Measurements from ENCODE around the gene STPG1.

GRCh38 chr1:24426744-24427544 lies 13.4 kb upstream of the STPG1 start:
- TF ChIP-seq POLR2AphosphoS5 (IDR thresholded peaks at IDR 0.05; ENCODE audit: low read depth, low read length) (no peak), POLR2A (IDR thresholded peaks at IDR 0.05; ENCODE audit: low read depth, low read length) (no peak)
